Measurements from ENCODE around the gene GRM7.

DNA sequence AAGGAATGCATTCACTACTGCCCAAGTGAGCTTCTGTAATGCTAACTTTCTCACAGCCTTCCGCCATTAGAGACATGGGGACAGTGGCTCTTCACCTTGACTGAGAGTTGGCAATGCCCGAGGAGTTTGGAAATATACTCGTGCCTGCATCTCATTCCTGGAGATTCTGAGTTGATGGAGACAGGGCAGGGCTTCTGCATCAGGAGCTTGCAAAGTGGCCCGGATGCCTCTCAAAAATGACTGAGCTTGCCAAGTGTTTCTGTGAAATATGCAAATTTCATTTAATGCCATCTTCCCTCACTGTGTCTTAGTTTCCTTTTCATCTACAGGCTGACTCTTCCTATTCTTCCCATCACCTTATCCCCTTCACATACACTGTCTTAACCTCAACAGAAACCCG lies 346.2 kb downstream of the GRM7 start:
- TF ChIP-seq, protein P1, sequence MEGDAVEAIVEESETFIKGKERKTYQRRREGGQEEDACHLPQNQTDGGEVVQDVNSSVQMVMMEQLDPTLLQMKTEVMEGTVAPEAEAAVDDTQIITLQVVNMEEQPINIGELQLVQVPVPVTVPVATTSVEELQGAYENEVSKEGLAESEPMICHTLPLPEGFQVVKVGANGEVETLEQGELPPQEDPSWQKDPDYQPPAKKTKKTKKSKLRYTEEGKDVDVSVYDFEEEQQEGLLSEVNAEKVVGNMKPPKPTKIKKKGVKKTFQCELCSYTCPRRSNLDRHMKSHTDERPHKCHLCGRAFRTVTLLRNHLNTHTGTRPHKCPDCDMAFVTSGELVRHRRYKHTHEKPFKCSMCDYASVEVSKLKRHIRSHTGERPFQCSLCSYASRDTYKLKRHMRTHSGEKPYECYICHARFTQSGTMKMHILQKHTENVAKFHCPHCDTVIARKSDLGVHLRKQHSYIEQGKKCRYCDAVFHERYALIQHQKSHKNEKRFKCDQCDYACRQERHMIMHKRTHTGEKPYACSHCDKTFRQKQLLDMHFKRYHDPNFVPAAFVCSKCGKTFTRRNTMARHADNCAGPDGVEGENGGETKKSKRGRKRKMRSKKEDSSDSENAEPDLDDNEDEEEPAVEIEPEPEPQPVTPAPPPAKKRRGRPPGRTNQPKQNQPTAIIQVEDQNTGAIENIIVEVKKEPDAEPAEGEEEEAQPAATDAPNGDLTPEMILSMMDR (IDR thresholded peaks at IDR 0.05): no peak
- TF ChIP-seq POLR2A (IDR thresholded peaks at IDR 0.05): no peak
